Vagina (tissue), 2 donors: ENCODE results near the gene JSRP1.

Source experiments
- CTCF ChIP-seq, 3 experiments: fragments of 450-650 bp in 2 of 3; fragments of 200-600 bp in 1 of 3; sonication (generic) in 1 of 3; IDR thresholded peaks; one replicate each; pipeline ENCODE4 v1.5.1; 2017 to 2019; ENCODE audit warnings: antibody characterized with exemption in 3 of 3, mild to moderate bottlenecking in 2 of 3, moderate library complexity in 2 of 3
- POLR2A ChIP-seq, 2 donors: fragments of 450-650 bp; IDR thresholded peaks; one replicate each; pipeline ENCODE4 v1.6.1; 2017; ENCODE audit warnings: antibody characterized with exemption in 2 of 2, mild to moderate bottlenecking in 2 of 2, moderate library complexity in 2 of 2

- no peak for TF ChIP-seq CTCF (IDR thresholded peaks at IDR 0.05)
- TF ChIP-seq POLR2A (IDR thresholded peaks at IDR 0.05) = no peak
Observed at GRCh38 chr19:2207991-2208860, 48.0 kb downstream of the JSRP1 start.
